Measurements from ENCODE around the gene ZNF678.

GRCh38 chr1:227558732-227559262 is 4.6 kb upstream of the ZNF678 start:
- TF ChIP-seq, protein P1, sequence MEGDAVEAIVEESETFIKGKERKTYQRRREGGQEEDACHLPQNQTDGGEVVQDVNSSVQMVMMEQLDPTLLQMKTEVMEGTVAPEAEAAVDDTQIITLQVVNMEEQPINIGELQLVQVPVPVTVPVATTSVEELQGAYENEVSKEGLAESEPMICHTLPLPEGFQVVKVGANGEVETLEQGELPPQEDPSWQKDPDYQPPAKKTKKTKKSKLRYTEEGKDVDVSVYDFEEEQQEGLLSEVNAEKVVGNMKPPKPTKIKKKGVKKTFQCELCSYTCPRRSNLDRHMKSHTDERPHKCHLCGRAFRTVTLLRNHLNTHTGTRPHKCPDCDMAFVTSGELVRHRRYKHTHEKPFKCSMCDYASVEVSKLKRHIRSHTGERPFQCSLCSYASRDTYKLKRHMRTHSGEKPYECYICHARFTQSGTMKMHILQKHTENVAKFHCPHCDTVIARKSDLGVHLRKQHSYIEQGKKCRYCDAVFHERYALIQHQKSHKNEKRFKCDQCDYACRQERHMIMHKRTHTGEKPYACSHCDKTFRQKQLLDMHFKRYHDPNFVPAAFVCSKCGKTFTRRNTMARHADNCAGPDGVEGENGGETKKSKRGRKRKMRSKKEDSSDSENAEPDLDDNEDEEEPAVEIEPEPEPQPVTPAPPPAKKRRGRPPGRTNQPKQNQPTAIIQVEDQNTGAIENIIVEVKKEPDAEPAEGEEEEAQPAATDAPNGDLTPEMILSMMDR (IDR thresholded peaks at IDR 0.05; ENCODE audit: low read depth, low read length): no peak
- no peak for TF ChIP-seq EZH2phosphoT487 (IDR thresholded peaks at IDR 0.05; ENCODE audit: low read depth)

All from OCI-LY3 (cell line).